H1 (cell line): ENCODE results near the gene ARID3B. TPM values are rescaled to one million over a fixed set of nuclear protein-coding genes. Genes with fewer than 3 reads are reported as not detected.

Source experiments
- CTCF ChIA-PET: fragments of 300-600 bp; sonication (Branson Sonifier 250); formaldehyde crosslinking; loops from one replicate; lab custom pipeline; 2021; ENCODE audit not compliant: partially characterized antibody; lab: Charles Lee
- POLR2A ChIA-PET: fragments of 300-600 bp; sonication (Branson Sonifier 250); formaldehyde crosslinking; loops from one replicate; lab custom pipeline; 2021; ENCODE audit warnings: inconsistent platforms; ENCODE audit not compliant: partially characterized antibody; lab: Charles Lee
- DNase-seq, 2 experiments: peaks; one replicate each; pipeline versions ENCODE4 v3.0.0 to v3.0.0-alpha.2; 2010 to 2022; ENCODE audit warnings: low spot score in 2 of 2, low read depth in 1 of 2, mixed read lengths in 1 of 2
- FAIRE-seq: peaks from 2 replicates; lab custom pipeline; 2011; peaks lifted over from hg19 to GRCh38; lab: Jason Lieb, UNC
- H2AFZ ChIP-seq: 2 replicates; pipeline ENCODE4 v1.8.1; 2012; ENCODE audit warnings: low read length, inconsistent platforms
- H2AK5ac ChIP-seq: 2 replicates; pipeline ENCODE4 v1.6.1; 2013; ENCODE audit warnings: low read depth, low read length
- H2BK120ac ChIP-seq: replicated peaks from 2 replicates; pipeline ENCODE3; 2013; ENCODE audit warnings: low read depth, low read length, inconsistent platforms
- H2BK12ac ChIP-seq: 2 replicates; pipeline ENCODE4 v1.6.1; 2013; ENCODE audit warnings: low read depth, low read length
- H2BK15ac ChIP-seq: 2 replicates; pipeline ENCODE4 v1.6.1; 2013; ENCODE audit warnings: low read length
- H2BK20ac ChIP-seq: 2 replicates; pipeline ENCODE4 v1.6.1; 2013; ENCODE audit warnings: low read length
- H2BK5ac ChIP-seq: 2 replicates; pipeline ENCODE4 v1.6.1; 2013; ENCODE audit warnings: low read depth, low read length
- H3K14ac ChIP-seq: 2 replicates; pipeline ENCODE4 v1.6.1; 2013; ENCODE audit warnings: inconsistent platforms; ENCODE audit not compliant: insufficient read length
- H3K18ac ChIP-seq: 2 replicates; pipeline ENCODE4 v1.6.1; 2013; ENCODE audit warnings: low read length; ENCODE audit errors: extremely low read depth
- H3K23ac ChIP-seq: 2 replicates; pipeline ENCODE4 v1.6.1; 2013; ENCODE audit warnings: inconsistent platforms; ENCODE audit not compliant: insufficient read length
- H3K23me2 ChIP-seq: 2 replicates; pipeline ENCODE4 v1.6.1; 2013; ENCODE audit warnings: low read depth, low read length
- H3K27ac ChIP-seq: 2 replicates; pipeline ENCODE4 v1.6.1; 2011; ENCODE audit warnings: low read depth, low read length, inconsistent platforms
- H3K27me3 ChIP-seq, 4 experiments: replicated peaks in 1 of 4; 1 replicate in 1 of 4; 2 replicates in 3 of 4; pipeline versions ENCODE4 v1.6.1 to v1.8.1; 2011 to 2013; ENCODE audit warnings: low read length in 3 of 4, mild to moderate bottlenecking in 3 of 4, inconsistent platforms in 2 of 4, mixed read lengths in 2 of 4, moderate library complexity in 1 of 4; ENCODE audit not compliant: control insufficient read depth in 3 of 4, insufficient read depth in 3 of 4; ENCODE audit errors: extremely low read depth in 1 of 4
- H3K36me3 ChIP-seq, 4 experiments: 2 replicates each; pipeline versions ENCODE4 v1.6.1 to v1.8.1; 2011 to 2013; ENCODE audit warnings: mild to moderate bottlenecking in 4 of 4, low read length in 3 of 4, moderate library complexity in 2 of 4, control low read depth in 1 of 4, inconsistent platforms in 1 of 4; ENCODE audit not compliant: insufficient read depth in 4 of 4, control insufficient read depth in 2 of 4
- H3K4ac ChIP-seq: replicated peaks from 2 replicates; pipeline ENCODE3; 2013; ENCODE audit warnings: low read length, low read depth, mixed read lengths, inconsistent platforms; ENCODE audit not compliant: insufficient read length
- H3K4me1 ChIP-seq, 4 experiments: replicated peaks in 1 of 4; 1 replicate in 1 of 4; 2 replicates in 3 of 4; pipeline versions ENCODE4 v1.6.1 to v1.8.1; 2011 to 2013; ENCODE audit warnings: low read length in 3 of 4, inconsistent platforms in 2 of 4, mixed read lengths in 1 of 4; ENCODE audit not compliant: insufficient read depth in 4 of 4, control insufficient read depth in 3 of 4
- H3K4me2 ChIP-seq, 2 experiments: 2 replicates each; pipeline versions ENCODE4 v1.6.1 to v1.8.1; 2011 to 2013; ENCODE audit warnings: low read depth in 2 of 2, low read length in 2 of 2, control low read depth in 1 of 2, inconsistent platforms in 1 of 2, mild to moderate bottlenecking in 1 of 2; ENCODE audit not compliant: insufficient read depth in 1 of 2
- H3K4me3 ChIP-seq, 4 experiments: fragments of 200-600, 300-600 bp in 1 of 4; sonication (generic), shearing (Covaris generic), sonication (Bioruptor Twin) in 1 of 4; 2 replicates each; pipeline versions ENCODE4 v1.5.1 to v1.8.1; 2011 to 2016; ENCODE audit warnings: low read length in 4 of 4, low read depth in 3 of 4, control low read depth in 2 of 4, inconsistent platforms in 2 of 4, mild to moderate bottlenecking in 2 of 4, mixed read lengths in 1 of 4, moderate library complexity in 1 of 4; ENCODE audit not compliant: insufficient read depth in 2 of 4; ENCODE audit errors: extremely low read depth in 1 of 4
- H3K56ac ChIP-seq: replicated peaks from 2 replicates; pipeline ENCODE3; 2013; ENCODE audit warnings: low read depth, mild to moderate bottlenecking, mixed read lengths, low read length, inconsistent platforms; ENCODE audit not compliant: insufficient read length
- H3K79me1 ChIP-seq: 2 replicates; pipeline ENCODE4 v1.6.1; 2013; ENCODE audit warnings: low read depth, low read length, control low read depth
- H3K79me2 ChIP-seq, 2 experiments: 2 replicates each; pipeline versions ENCODE4 v1.6.1 to v1.8.1; 2012 to 2013; ENCODE audit warnings: low read length in 2 of 2, mild to moderate bottlenecking in 2 of 2, inconsistent platforms in 1 of 2; ENCODE audit not compliant: insufficient read depth in 2 of 2, control insufficient read depth in 1 of 2
- H3K9ac ChIP-seq, 4 experiments: replicated peaks in 1 of 4; 1 replicate in 1 of 4; 2 replicates in 3 of 4; pipeline versions ENCODE4 v1.6.1 to v1.8.1; 2011 to 2013; ENCODE audit warnings: low read depth in 3 of 4, low read length in 3 of 4, control low read depth in 2 of 4, mild to moderate bottlenecking in 2 of 4, moderate library complexity in 2 of 4, inconsistent platforms in 1 of 4; ENCODE audit errors: extremely low read depth in 1 of 4
- H3K9me3 ChIP-seq, 2 experiments: 2 replicates each; pipeline versions ENCODE4 v1.6.1 to v1.8.1; 2012 to 2013; ENCODE audit warnings: mild to moderate bottlenecking in 2 of 2, moderate library complexity in 2 of 2, control low read depth in 1 of 2, inconsistent platforms in 1 of 2, low read depth in 1 of 2, low read length in 1 of 2, mixed read lengths in 1 of 2; ENCODE audit not compliant: insufficient read depth in 2 of 2
- H4K20me1 ChIP-seq, 2 experiments: replicated peaks in 1 of 2; 2 replicates each; pipeline versions ENCODE3 to v1.8.1; 2011 to 2013; ENCODE audit warnings: inconsistent platforms in 2 of 2, low read length in 2 of 2, mild to moderate bottlenecking in 1 of 2; ENCODE audit not compliant: insufficient read depth in 2 of 2, control insufficient read depth in 1 of 2
- H4K5ac ChIP-seq: 2 replicates; pipeline ENCODE4 v1.6.1; 2013; ENCODE audit warnings: low read length, low read depth, mixed read lengths, inconsistent platforms; ENCODE audit not compliant: insufficient read length
- H4K8ac ChIP-seq: 2 replicates; pipeline ENCODE4 v1.8.0; 2013; ENCODE audit warnings: mild to moderate bottlenecking, moderate library complexity, low read length, inconsistent platforms; ENCODE audit not compliant: insufficient read depth; ENCODE audit errors: extremely low read depth
- H4K91ac ChIP-seq: replicated peaks from 2 replicates; pipeline ENCODE3; 2013; ENCODE audit warnings: low read length, mixed read lengths, inconsistent platforms; ENCODE audit not compliant: insufficient read length
- CHD1 ChIP-seq: IDR thresholded peaks from 2 replicates; pipeline ENCODE4 v1.6.1; 2012; ENCODE audit warnings: low read depth, low read length, improper control_type of control experiment
- NRF1 ChIP-seq: IDR thresholded peaks from 2 replicates; pipeline ENCODE4 v1.6.1; 2011; ENCODE audit warnings: mild to moderate bottlenecking, low read depth, low read length, improper control_type of control experiment
- WGBS, 2 experiments: shearing (Covaris generic) in 1 of 2; methylation state at CpG; one replicate each; pipeline versions ENCODE4 v1.1.6 to v1.1.7; 2013 to 2015; ENCODE audit warnings: low lambda C conversion rate in 2 of 2, mixed read lengths in 2 of 2, inconsistent platforms in 1 of 2, low coverage in 1 of 2, missing lambda C conversion rate in 1 of 2; ENCODE audit not compliant: insufficient replicate concordance in 2 of 2, insufficient coverage in 1 of 2, insufficient read length in 1 of 2; ENCODE audit errors: extremely low coverage in 1 of 2, missing lambda C conversion rate in 1 of 2; 5-methylcytosine and 5-hydroxymethylcytosine counted together
- polyA plus RNA-seq, 7 experiments: library from polyadenylated mRNA; depleted of rRNA in 3 of 7; stranded (reverse) in 5 of 7; unstranded in 2 of 7; fragments of >200 nt in 5 of 7; fragments of 200-250 nt in 2 of 7; gene quantifications; 1 replicate in 5 of 7; 2 replicates in 1 of 7; 4 replicates in 1 of 7; pipeline versions ENCODE4 v1.2.1 to v1.2.3, GENCODE V29; 2011 to 2013; ENCODE audit warnings: missing spikeins in 2 of 7, mixed read lengths in 2 of 7
- total RNA-seq: library from RNA; stranded (reverse); fragmentation: NEBNext Ultra II Directional; extraction: Animal tissue kit (Norgen Biotek cat#: 25700); gene quantifications from 2 replicates; pipeline ENCODE4 v1.2.1, GENCODE V29; 2021
- TF ChIP-seq, protein P1 (sequence below), 3 experiments: IDR thresholded peaks; 1 replicate in 2 of 3; 2 replicates in 1 of 3; pipeline versions ENCODE4 v1.5.1 to v1.6.1; 2011; ENCODE audit warnings: low read length in 3 of 3, mild to moderate bottlenecking in 3 of 3, inconsistent platforms in 2 of 3, low read depth in 1 of 3, moderate library complexity in 1 of 3; ENCODE audit not compliant: insufficient read depth in 1 of 3; ENCODE audit errors: control extremely low read depth in 1 of 3

ARID3B gene
- total and polyA plus RNA-seq, 2 of the 8 experiments (the other 6 are each of a cell fraction or from before 2014, with no cell fraction given) = 81.0 to 115 TPM

DNA sequence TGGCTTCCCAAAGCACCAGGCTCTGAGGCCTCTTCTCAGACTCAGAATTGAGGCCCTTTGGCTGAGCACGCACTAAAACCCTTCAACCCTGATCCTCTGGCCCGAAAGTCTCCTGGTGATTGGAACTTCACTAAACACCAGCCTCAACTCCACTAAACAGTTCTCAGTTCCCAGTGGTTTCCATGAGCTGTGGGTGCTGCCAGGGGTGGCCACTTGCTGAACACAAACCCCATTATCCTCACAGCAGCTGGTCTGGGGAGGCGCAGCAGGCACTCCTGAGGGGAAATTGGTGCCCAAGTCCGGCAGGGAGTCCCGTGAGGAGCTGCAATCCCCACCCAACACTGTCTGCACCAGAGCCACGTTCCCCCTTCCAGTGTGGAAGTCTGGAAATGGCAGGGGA, 70.8 kb downstream of the ARID3B start:
- Histone ChIP-seq H3K23ac (no peak overlapping the region), H3K18ac (no peak overlapping the region), H3K27ac (no peak overlapping the region), H4K5ac (no peak overlapping the region), H2AK5ac (no peak overlapping the region), H2BK20ac (no peak overlapping the region), H2BK120ac (no peak overlapping the region), H3K14ac (no peak overlapping the region), H3K9ac (no peak overlapping the region), H2BK5ac (no peak overlapping the region), H2AFZ (no peak overlapping the region), H4K91ac (no peak overlapping the region), H3K9me3 (no peaks in the 10 kb centered on the region), H4K20me1 (peaks cover 7% of the 10 kb centered on the region in 2 experiments), H3K27me3 (peaks cover 0 to 15% (median 11%) of the 10 kb centered on the region in 4 experiments; a peak in 5 of 7 replicates), H3K4me3 (no peak overlapping the region), H3K56ac (no peak overlapping the region), H3K4me1 (peaks cover 0 to 5% (median 2%) of the 10 kb centered on the region in 4 experiments; a peak in 5 of 7 replicates), H3K79me2 (peaks cover 6 to 10% of the 10 kb centered on the region in 2 experiments), H2BK15ac (no peak overlapping the region), H3K79me1 (peaks cover 1% of the 10 kb centered on the region), H3K23me2 (peaks cover 16% of the 10 kb centered on the region; the same call in 1 of the 2 replicates), H3K4me2 (no peak overlapping the region), H4K8ac (no peak overlapping the region), H3K36me3 (no peaks in the 10 kb centered on the region), H3K4ac (no peak overlapping the region), H2BK12ac (no peak overlapping the region)
- no peak for DNase-seq
- CTCF ChIA-PET = interaction anchor here (0.8 to 37.5 kb wide), 9 partner anchors 9 to 289 kb away, joined by 3 to 1439 read pairs (median 4); partner anchors contain the start of genes CSK, CYP1A2 and SEMA7A
- no peak for FAIRE-seq
- WGBS, 2 experiments = 83% methylated on average over 6 of the region's 6 CpGs; no CpG with 5 or more reads in 1 of the 2 experiments
- POLR2A ChIA-PET = interaction anchor here (1.1 to 10.0 kb wide), 4 partner anchors 8 to 150 kb away, joined by 3 to 122 read pairs (median 6); no protein-coding TSS in a partner anchor
- TF ChIP-seq, protein P1, sequence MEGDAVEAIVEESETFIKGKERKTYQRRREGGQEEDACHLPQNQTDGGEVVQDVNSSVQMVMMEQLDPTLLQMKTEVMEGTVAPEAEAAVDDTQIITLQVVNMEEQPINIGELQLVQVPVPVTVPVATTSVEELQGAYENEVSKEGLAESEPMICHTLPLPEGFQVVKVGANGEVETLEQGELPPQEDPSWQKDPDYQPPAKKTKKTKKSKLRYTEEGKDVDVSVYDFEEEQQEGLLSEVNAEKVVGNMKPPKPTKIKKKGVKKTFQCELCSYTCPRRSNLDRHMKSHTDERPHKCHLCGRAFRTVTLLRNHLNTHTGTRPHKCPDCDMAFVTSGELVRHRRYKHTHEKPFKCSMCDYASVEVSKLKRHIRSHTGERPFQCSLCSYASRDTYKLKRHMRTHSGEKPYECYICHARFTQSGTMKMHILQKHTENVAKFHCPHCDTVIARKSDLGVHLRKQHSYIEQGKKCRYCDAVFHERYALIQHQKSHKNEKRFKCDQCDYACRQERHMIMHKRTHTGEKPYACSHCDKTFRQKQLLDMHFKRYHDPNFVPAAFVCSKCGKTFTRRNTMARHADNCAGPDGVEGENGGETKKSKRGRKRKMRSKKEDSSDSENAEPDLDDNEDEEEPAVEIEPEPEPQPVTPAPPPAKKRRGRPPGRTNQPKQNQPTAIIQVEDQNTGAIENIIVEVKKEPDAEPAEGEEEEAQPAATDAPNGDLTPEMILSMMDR (IDR thresholded peaks at IDR 0.05; ENCODE audit: control extremely low read depth in 1 of 3, insufficient read depth in 1 of 3, low read depth in 1 of 3, low read length in 3 of 3) = no peak
- TF ChIP-seq NRF1 = no peak
- TF ChIP-seq CHD1 = no peak
